ENCODE data around the gene TPD52L1. TPM values are rescaled to one million over a fixed set of nuclear protein-coding genes. Genes with fewer than 3 reads are reported as not detected.

TPD52L1 gene
- total and polyA plus RNA-seq, 2 experiments from 2014 or later: 22.8 to 24.0 TPM

- H3K27ac ChIP-seq (ENCODE audit: low read depth): no peak overlapping the region
- H3K36me3 ChIP-seq (ENCODE audit: insufficient read depth): no peaks in the 10 kb centered on the region
- Mint-ChIP-seq H3K4me1 (peaks cover 24% of the 10 kb centered on the region), H3K27me3 (ENCODE audit: insufficient read depth, low read depth, poor library complexity) (peaks cover 2% of the 10 kb centered on the region), H3K27ac (no peak overlapping the region), H3K36me3 (ENCODE audit: low read depth) (peaks cover 11% of the 10 kb centered on the region), H3K9me3 (peaks cover 14% of the 10 kb centered on the region), H3K4me3 (no peak overlapping the region)
- no peak overlapping the region for H3K4me3 ChIP-seq
- peaks cover 10% of the 10 kb centered on the region; the same call in 1 of the 2 replicates for H3K9me2 ChIP-seq (ENCODE audit: insufficient read depth)
- TF ChIP-seq JUNB (IDR thresholded peaks at IDR 0.05; ENCODE audit: unreplicated experiment): no peak
- TF ChIP-seq NANOG (IDR thresholded peaks at IDR 0.05; ENCODE audit: borderline replicate concordance): no peak
- TF ChIP-seq REST (IDR thresholded peaks at IDR 0.05; ENCODE audit: unreplicated experiment): no peak
- TF ChIP-seq CTCF (conservative IDR thresholded peaks at IDR 0.05; ENCODE audit: low read depth in 2 of 2): no peak
- no peak for TF ChIP-seq EZH2 (IDR thresholded peaks at IDR 0.05; ENCODE audit: low read depth, unreplicated experiment)
- no peak for TF ChIP-seq POLR2AphosphoS5 (IDR thresholded peaks at IDR 0.05; ENCODE audit: low read depth)
- no peak for TF ChIP-seq ZNF331 (CRISPR knock-in tag; IDR thresholded peaks at IDR 0.05; ENCODE audit: low read depth)
- TF ChIP-seq CREB1 (CRISPR knock-in tag; IDR thresholded peaks at IDR 0.05; ENCODE audit: low read depth): no peak
- no peak for TF ChIP-seq ETS1 (IDR thresholded peaks at IDR 0.05)
- no peak for TF ChIP-seq ZNF462 (CRISPR knock-in tag; IDR thresholded peaks at IDR 0.05)
- TF ChIP-seq EZH2phosphoT487 (IDR thresholded peaks at IDR 0.05; ENCODE audit: unreplicated experiment): no peak
- no peak for TF ChIP-seq STAT1 (IDR thresholded peaks at IDR 0.05; ENCODE audit: unreplicated experiment)
- TF ChIP-seq ZNF114 (CRISPR knock-in tag; IDR thresholded peaks at IDR 0.05): no peak
- no peaks in the 10 kb centered on the region for H4K20me1 ChIP-seq (replicated peaks; ENCODE audit: insufficient read depth)
- H3K4me2 ChIP-seq: no peak overlapping the region
- no peaks in the 10 kb centered on the region for H3K27me3 ChIP-seq (ENCODE audit: insufficient read depth)
- ATAC-seq (no peak), DNase-seq (ENCODE audit: low spot score) (no peak)
- no peaks in the 10 kb centered on the region for H3K79me2 ChIP-seq (replicated peaks; ENCODE audit: insufficient read depth)
- peaks cover 8% of the 10 kb centered on the region; the same call in 1 of the 2 replicates for H3K4me1 ChIP-seq (ENCODE audit: insufficient read depth)
- no peaks in the 10 kb centered on the region for H3F3A ChIP-seq (replicated peaks; ENCODE audit: low read depth)
- H2AFZ ChIP-seq: no peak overlapping the region; the same call in 1 of the 2 replicates
Measured at GRCh38 chr6:125121894-125122293, 31.7 kb upstream of the TPD52L1 start.

Measured in GM23338 (cell line).